Activated T-helper 2 cell treated with anti-CD3 and anti-CD28 coated beads, Interferon-gamma antibody, Interleukin-2, Interleukin-4, amounts not matched to agents 10 μg/mL and 5 μg/mL and 100 μg/mL, durations not matched to agents 14 hours and 24 hours and 36 hours (primary cell): ENCODE data around the gene RBMS3. TPM values are rescaled to one million over a fixed set of nuclear protein-coding genes. Genes with fewer than 3 reads are reported as not detected.

ENCODE experiments used
- DNase-seq: peaks from one replicate; pipeline ENCODE4 v3.0.0; 2021; ENCODE audit warnings: low spot score
- H3K27ac Mint-ChIP-seq: one replicate; pipeline ENCODE4 v1.8.0; 2021; ENCODE audit warnings: mixed read lengths
- H3K27me3 Mint-ChIP-seq: one replicate; pipeline ENCODE4 v1.8.0; 2021; ENCODE audit warnings: low read depth, mixed read lengths
- H3K36me3 Mint-ChIP-seq: one replicate; pipeline ENCODE4 v1.8.0; 2021; ENCODE audit warnings: low read depth, mixed read lengths
- H3K4me1 Mint-ChIP-seq: one replicate; pipeline ENCODE4 v1.8.0; 2021; ENCODE audit warnings: low read depth, mixed read lengths
- H3K4me3 Mint-ChIP-seq: one replicate; pipeline ENCODE4 v1.8.0; 2021; ENCODE audit warnings: low read depth, mild to moderate bottlenecking, moderate library complexity, mixed read lengths
- H3K9me3 Mint-ChIP-seq: one replicate; pipeline ENCODE4 v1.8.0; 2021; ENCODE audit warnings: mixed read lengths
- intact Hi-C: fragments of 100-400 bp; cut with micrococcal nuclease; formaldehyde crosslinking; loops from one replicate; pipeline ENCODE4 v1.15.1; 2023
- total RNA-seq: library from RNA; stranded (reverse); gene quantifications from 2 replicates; pipeline ENCODE4 v1.2.3, GENCODE V29; 2022

RBMS3 gene
- total RNA-seq, 1 donor from 2014 or later, result 5.3 TPM

DNA sequence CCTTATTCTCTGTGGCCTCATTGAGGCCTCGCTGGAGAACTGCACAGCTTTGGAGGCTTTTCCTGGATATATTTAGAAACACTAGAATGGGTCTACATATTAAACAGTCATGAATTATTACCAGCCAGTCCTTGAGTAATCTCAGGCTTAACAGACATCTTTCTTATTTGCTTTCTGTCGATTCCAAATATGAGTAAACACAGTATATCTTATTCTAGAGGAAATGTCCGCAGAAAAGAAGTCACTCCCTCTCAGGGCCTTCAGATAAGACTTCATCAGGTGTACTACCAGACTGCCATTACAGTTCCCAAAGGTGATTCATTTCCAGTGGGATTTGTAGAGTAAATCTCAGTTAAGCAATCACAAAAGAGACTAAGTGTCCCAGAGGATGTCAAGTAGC is 310.7 kb downstream of the RBMS3 start:
- no peak overlapping the region for H3K4me3 Mint-ChIP-seq
- no peak overlapping the region for H3K27ac Mint-ChIP-seq
- H3K27me3 Mint-ChIP-seq, result no peaks in the 10 kb centered on the region
- H3K36me3 Mint-ChIP-seq, result no peaks in the 10 kb centered on the region
- H3K4me1 Mint-ChIP-seq, result no peaks in the 10 kb centered on the region
- no peak for DNase-seq
- H3K9me3 Mint-ChIP-seq, result no peaks in the 10 kb centered on the region
- intact Hi-C loops, result no loop called here

DNA sequence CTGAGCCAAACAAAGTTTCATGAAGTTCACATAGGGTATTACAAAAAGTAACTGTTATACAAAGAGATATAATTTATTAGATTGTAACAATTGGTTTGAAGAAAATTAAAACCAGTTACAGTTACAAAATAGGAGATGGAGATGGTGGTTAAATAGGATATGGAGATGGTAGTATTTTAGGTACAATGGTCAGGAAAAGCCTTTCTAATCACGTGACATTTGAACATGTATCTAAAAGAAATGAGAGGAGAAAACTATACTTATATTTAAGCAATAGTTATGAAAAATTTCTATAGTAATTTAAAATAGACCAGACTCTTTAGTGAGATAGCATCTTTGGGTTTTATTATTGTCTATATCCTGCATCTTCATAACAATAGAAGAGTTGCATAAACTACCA is 312.9 kb downstream of the RBMS3 start:
- DNase-seq, result no peak
- no peaks in the 10 kb centered on the region for H3K27me3 Mint-ChIP-seq
- no peaks in the 10 kb centered on the region for H3K4me1 Mint-ChIP-seq
- no peaks in the 10 kb centered on the region for H3K36me3 Mint-ChIP-seq
- intact Hi-C loops, result no loop called here
- no peak overlapping the region for H3K4me3 Mint-ChIP-seq
- no peaks in the 10 kb centered on the region for H3K9me3 Mint-ChIP-seq
- no peak overlapping the region for H3K27ac Mint-ChIP-seq

- no peak overlapping the region for H3K27ac Mint-ChIP-seq
- no peak overlapping the region for H3K4me3 Mint-ChIP-seq
- no peak for DNase-seq
- no peaks in the 10 kb centered on the region for H3K27me3 Mint-ChIP-seq
- H3K4me1 Mint-ChIP-seq, result no peaks in the 10 kb centered on the region
- H3K9me3 Mint-ChIP-seq, result no peaks in the 10 kb centered on the region
- H3K36me3 Mint-ChIP-seq, result no peaks in the 10 kb centered on the region
- intact Hi-C loops, result no loop called here
These were observed 313.4 kb downstream of the RBMS3 start for GRCh38 chr3:29594261-29594660.

DNA sequence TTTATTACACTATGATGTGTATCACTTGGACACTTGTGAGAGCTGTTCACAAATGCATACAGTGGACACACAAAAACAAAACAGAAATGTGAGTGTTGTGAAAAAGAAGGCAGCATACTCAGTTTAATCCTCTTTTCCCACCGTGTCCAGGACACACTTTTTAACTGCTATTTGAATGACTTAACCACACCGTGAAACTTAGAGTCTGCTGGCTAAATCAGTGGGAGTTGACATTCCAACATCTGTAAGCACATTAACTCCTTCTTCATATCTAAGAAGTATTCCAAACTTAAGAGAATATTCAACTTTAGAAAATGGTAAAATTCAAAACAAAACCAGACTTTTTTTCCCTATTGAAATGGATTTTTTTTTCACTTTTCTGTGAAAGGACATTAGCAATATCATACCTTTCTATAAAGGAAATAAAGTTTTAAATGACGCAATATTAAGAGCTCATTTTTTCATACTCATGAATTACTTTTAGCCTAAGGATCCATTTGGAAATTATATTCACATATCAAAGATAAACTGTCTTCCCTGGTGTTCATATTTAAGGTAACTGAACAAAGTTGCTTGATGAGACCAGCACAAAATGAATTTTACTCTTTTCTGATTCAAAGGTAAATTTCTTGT is 316.6 kb downstream of the RBMS3 start:
- no peak overlapping the region for H3K4me3 Mint-ChIP-seq
- no peaks in the 10 kb centered on the region for H3K9me3 Mint-ChIP-seq
- H3K27ac Mint-ChIP-seq, result no peak overlapping the region
- no peak for DNase-seq
- H3K27me3 Mint-ChIP-seq, result no peaks in the 10 kb centered on the region
- no peaks in the 10 kb centered on the region for H3K36me3 Mint-ChIP-seq
- intact Hi-C loops, result no loop called here
- no peaks in the 10 kb centered on the region for H3K4me1 Mint-ChIP-seq

GRCh38 chr3:29601861-29602585 is 321.2 kb downstream of the RBMS3 start:
- Mint-ChIP-seq H3K27me3 (no peaks in the 10 kb centered on the region), H3K27ac (no peak overlapping the region), H3K4me1 (no peaks in the 10 kb centered on the region), H3K9me3 (no peaks in the 10 kb centered on the region), H3K4me3 (no peak overlapping the region), H3K36me3 (no peaks in the 10 kb centered on the region)
- intact Hi-C loops, result no loop called here
- no peak for DNase-seq

- H3K9me3 Mint-ChIP-seq, result no peaks in the 10 kb centered on the region
- no peaks in the 10 kb centered on the region for H3K36me3 Mint-ChIP-seq
- no peak overlapping the region for H3K27ac Mint-ChIP-seq
- DNase-seq, result no peak
- H3K4me1 Mint-ChIP-seq, result no peaks in the 10 kb centered on the region
- no peak overlapping the region for H3K4me3 Mint-ChIP-seq
- intact Hi-C loops, result no loop called here
- H3K27me3 Mint-ChIP-seq, result no peaks in the 10 kb centered on the region
These were observed 325.0 kb downstream of the RBMS3 start for GRCh38 chr3:29605845-29606244.

GRCh38 chr3:29606416-29606815 is 325.5 kb downstream of the RBMS3 start:
- Mint-ChIP-seq H3K36me3 (no peaks in the 10 kb centered on the region), H3K27me3 (no peaks in the 10 kb centered on the region), H3K9me3 (no peaks in the 10 kb centered on the region), H3K4me1 (no peaks in the 10 kb centered on the region), H3K4me3 (no peak overlapping the region), H3K27ac (no peak overlapping the region)
- intact Hi-C loops, result no loop called here
- DNase-seq, result no peak

DNA sequence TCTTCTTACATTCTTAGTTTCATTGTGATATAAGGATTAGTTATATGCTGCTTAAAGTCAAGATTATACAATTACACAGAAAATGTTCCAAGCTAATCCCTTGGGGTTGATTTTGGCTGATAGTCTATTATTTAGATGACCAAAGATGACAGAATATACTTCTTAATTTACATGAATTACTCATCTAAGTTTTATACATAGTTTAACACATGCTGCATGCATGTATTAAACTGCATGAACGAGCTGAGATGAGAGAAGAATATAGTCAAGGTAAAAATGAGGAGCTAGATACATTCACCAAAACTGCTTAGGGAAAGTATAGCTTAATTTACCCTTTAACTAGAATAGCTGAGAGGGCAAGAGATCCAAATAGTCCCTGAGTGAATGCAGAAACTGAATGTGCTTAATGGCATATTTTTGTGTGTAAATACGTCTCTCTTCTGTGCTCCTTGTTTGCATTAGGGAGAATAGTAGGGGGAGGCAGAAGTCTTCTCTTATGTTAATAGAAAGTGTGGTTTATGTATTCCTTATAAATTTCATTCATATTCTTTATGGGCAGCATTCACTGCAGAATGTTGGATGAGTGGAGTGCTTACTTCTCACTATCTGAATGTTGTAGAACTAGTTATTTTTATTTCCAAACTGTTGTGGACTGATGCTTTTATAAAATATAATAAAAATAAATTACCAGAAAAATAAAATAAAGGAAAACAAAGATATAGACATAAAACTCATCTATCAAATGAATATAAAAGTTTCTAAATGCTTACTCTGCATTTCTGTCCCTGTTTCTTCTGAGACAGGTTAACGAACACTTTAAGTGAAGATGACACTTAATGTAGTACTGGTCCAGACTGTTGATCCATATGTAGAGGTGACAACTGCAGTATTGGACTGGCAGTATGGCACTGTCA is 327.8 kb downstream of the RBMS3 start:
- H3K27me3 Mint-ChIP-seq, result no peaks in the 10 kb centered on the region
- DNase-seq, result no peak
- no peak overlapping the region for H3K4me3 Mint-ChIP-seq
- no peaks in the 10 kb centered on the region for H3K9me3 Mint-ChIP-seq
- H3K36me3 Mint-ChIP-seq, result no peaks in the 10 kb centered on the region
- H3K27ac Mint-ChIP-seq, result no peak overlapping the region
- H3K4me1 Mint-ChIP-seq, result no peaks in the 10 kb centered on the region
- intact Hi-C loops, result no loop called here

DNA sequence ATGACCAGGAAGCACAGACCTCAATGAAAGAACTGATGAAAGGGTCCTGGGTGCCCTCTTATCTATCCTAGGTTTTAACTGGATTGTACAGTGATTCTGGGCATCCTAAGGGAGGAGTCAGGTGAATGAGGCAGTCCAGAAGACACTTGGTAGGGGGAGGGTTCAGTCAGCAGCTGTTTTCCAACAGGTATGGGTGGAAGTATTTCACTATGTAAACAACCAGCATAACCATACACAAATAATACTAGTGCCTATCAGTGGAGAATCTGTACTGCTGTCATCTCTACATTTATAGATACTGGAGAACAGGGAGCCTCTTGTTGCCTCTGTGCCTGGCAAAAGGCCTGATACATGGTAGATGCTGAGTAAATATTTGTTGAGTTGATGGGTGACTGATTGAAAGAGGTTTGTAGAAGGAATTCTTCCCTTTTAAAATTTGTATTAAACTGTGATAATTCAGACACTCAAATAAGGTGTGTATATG is 328.5 kb downstream of the RBMS3 start:
- no peaks in the 10 kb centered on the region for H3K9me3 Mint-ChIP-seq
- no peaks in the 10 kb centered on the region for H3K36me3 Mint-ChIP-seq
- intact Hi-C loops, result no loop called here
- H3K4me3 Mint-ChIP-seq, result no peak overlapping the region
- H3K27me3 Mint-ChIP-seq, result no peaks in the 10 kb centered on the region
- no peaks in the 10 kb centered on the region for H3K4me1 Mint-ChIP-seq
- H3K27ac Mint-ChIP-seq, result no peak overlapping the region
- DNase-seq, result no peak

DNA sequence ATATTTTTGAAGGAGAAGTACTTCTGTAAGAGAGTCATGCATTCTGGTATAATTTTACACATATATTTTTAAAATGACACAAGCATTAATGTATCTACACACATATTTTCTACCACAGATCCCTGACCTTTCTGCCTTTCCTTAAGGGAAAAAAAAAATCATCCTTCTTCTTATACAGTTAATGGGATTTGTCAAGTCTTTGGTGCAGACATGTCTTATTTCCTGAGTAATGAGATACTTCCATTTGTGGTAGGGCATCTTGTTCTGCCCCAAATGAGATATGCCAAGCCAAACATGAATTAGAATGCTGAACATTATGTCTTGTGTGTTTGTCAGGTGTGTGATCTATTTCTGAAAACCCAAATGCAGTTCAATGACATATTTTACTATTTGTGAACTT is 329.9 kb downstream of the RBMS3 start:
- no peaks in the 10 kb centered on the region for H3K36me3 Mint-ChIP-seq
- no peak overlapping the region for H3K27ac Mint-ChIP-seq
- no peaks in the 10 kb centered on the region for H3K9me3 Mint-ChIP-seq
- H3K27me3 Mint-ChIP-seq, result no peaks in the 10 kb centered on the region
- intact Hi-C loops, result no loop called here
- H3K4me3 Mint-ChIP-seq, result no peak overlapping the region
- DNase-seq, result no peak
- no peaks in the 10 kb centered on the region for H3K4me1 Mint-ChIP-seq

DNA sequence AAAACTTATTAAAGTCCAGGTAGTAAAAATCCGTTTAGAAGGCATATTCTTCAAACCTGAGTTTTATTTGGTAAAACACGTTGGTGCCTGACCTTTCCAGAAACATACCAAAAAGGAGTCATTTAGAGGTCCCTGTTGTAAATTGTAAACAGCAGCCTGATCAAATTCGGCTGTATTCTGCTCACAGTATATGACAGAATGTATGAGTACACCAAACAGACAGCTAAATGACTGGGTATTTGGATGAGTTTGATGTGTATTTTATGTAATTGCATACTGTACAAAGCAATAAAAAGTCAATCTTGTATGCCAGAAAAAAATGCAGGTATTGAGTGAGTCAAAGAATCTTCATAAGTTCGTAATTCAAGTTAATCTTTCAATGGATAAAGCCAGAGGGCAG is 330.4 kb downstream of the RBMS3 start:
- H3K36me3 Mint-ChIP-seq, result no peaks in the 10 kb centered on the region
- no peaks in the 10 kb centered on the region for H3K4me1 Mint-ChIP-seq
- H3K27me3 Mint-ChIP-seq, result no peaks in the 10 kb centered on the region
- no peak for DNase-seq
- H3K9me3 Mint-ChIP-seq, result no peaks in the 10 kb centered on the region
- no peak overlapping the region for H3K4me3 Mint-ChIP-seq
- H3K27ac Mint-ChIP-seq, result no peak overlapping the region
- intact Hi-C loops, result no loop called here

GRCh38 chr3:29612536-29612935 is 331.7 kb downstream of the RBMS3 start:
- Mint-ChIP-seq H3K36me3 (no peaks in the 10 kb centered on the region), H3K4me1 (no peaks in the 10 kb centered on the region), H3K9me3 (no peaks in the 10 kb centered on the region), H3K27ac (no peak overlapping the region), H3K27me3 (no peaks in the 10 kb centered on the region), H3K4me3 (no peak overlapping the region)
- no peak for DNase-seq
- intact Hi-C loops, result no loop called here

DNA sequence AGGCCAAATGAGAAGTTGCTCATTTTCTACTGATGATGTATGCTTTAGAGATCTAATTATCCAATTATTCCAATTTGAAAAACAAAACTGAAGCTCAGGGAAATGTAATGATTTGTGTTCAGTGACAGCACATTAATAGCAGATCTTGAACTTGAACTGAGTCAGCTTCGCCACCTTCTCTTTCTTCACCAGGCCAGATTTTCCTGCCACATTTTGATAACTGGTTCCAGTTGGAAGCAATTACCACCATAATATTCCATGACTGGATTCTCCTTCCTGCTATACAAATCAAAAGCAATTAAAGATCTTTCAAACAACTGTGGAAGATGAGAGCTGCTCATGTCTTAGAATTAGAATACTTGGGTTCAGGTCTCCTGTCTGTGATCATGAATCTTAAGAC is 334.1 kb downstream of the RBMS3 start:
- Mint-ChIP-seq H3K9me3 (no peaks in the 10 kb centered on the region), H3K27ac (no peak overlapping the region), H3K4me3 (no peak overlapping the region), H3K36me3 (no peaks in the 10 kb centered on the region), H3K4me1 (no peaks in the 10 kb centered on the region), H3K27me3 (no peaks in the 10 kb centered on the region)
- no peak for DNase-seq
- intact Hi-C loops, result no loop called here
